ENCODE results near the gene MAS1L. TPM values are rescaled to one million over a fixed set of nuclear protein-coding genes. Genes with fewer than 3 reads are reported as not detected.

Gene MAS1L
- total and polyA plus RNA-seq, 2 donors from 2014 or later, result not detected

DNA sequence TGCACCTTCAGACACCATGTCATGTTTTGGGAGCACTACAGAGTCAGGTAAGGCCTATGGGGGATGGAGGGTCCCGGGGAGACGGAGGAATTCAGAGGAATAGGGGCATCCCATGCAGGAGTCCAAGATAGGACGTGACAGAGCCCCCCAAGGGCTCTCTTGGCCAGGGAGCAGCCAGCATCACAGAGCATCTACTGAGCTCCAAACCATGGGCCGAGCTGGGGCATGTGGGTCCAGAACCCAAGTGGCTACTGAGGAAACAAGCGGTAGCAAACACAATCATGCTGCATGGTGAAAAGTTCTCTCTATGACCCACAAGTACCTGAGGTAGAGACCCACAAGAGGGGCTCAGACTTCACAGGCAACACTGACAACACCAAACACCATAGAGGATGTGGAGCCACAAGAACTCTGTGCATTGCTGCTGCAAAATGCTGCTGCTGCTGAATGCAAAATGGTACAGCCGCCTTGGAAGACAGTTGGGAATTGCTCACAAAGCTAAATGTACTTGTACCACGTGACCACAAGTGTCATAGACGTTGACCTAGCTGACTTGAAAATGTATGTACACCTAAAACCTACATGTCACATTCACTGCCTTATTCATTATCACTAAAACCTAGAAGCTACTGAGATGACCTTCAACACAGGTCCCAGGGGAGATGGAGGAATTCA lies 33.4 kb upstream of the MAS1L start:
- intact Hi-C loops (cut with DNase I), result no loop called here
- no peak for FAIRE-seq

DNA sequence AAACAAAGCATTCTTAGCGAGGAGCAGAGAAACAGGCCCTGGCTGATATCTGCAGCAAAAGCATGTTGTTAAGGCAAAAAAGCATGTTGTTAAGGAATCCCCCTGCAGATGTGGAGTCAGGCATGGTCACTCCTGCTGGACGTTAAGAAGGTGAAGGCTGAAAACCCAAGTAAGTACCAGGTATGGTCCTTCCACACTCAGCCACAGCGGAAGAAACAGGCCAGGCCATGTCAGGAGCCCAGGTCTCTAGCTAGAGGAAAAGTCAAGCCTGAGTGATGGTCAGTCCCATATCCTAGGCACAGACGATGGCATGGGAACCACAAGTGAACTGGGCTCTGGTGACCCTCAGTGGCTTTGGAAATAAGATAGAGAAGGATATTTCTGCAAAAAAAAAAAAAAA lies 32.5 kb upstream of the MAS1L start:
- no peak for FAIRE-seq
- intact Hi-C loops (cut with DNase I), result no loop called here

More for the DNA sequence above, 33.4 kb upstream of the MAS1L start:
- no peak overlapping the region for H3K27ac ChIP-seq (ENCODE audit: low read depth in 2 of 2, low read length in 2 of 2)
- H3K4me3 ChIP-seq (ENCODE audit: low read length in 3 of 3), result no peak overlapping the region
- no peaks in the 10 kb centered on the region for H3K4me1 ChIP-seq (ENCODE audit: control insufficient read depth in 2 of 3, insufficient read depth in 2 of 3, low read depth in 1 of 3, low read length in 3 of 3)
- no peaks in the 10 kb centered on the region for H3K27me3 ChIP-seq (ENCODE audit: control insufficient read depth, insufficient read depth, low read length)
- H3K9ac ChIP-seq (ENCODE audit: low read length in 3 of 3), result no peak overlapping the region
- no peaks in the 10 kb centered on the region for H3K9me3 ChIP-seq (ENCODE audit: control insufficient read depth in 2 of 3, insufficient read depth in 1 of 3, low read length in 3 of 3)
- no peaks in the 10 kb centered on the region for H3K36me3 ChIP-seq (ENCODE audit: control insufficient read depth in 2 of 3, insufficient read depth in 3 of 3, low read length in 3 of 3)
- DNase-seq, result no peak
- TF ChIP-seq, protein P1, sequence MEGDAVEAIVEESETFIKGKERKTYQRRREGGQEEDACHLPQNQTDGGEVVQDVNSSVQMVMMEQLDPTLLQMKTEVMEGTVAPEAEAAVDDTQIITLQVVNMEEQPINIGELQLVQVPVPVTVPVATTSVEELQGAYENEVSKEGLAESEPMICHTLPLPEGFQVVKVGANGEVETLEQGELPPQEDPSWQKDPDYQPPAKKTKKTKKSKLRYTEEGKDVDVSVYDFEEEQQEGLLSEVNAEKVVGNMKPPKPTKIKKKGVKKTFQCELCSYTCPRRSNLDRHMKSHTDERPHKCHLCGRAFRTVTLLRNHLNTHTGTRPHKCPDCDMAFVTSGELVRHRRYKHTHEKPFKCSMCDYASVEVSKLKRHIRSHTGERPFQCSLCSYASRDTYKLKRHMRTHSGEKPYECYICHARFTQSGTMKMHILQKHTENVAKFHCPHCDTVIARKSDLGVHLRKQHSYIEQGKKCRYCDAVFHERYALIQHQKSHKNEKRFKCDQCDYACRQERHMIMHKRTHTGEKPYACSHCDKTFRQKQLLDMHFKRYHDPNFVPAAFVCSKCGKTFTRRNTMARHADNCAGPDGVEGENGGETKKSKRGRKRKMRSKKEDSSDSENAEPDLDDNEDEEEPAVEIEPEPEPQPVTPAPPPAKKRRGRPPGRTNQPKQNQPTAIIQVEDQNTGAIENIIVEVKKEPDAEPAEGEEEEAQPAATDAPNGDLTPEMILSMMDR (IDR thresholded peaks at IDR 0.05; ENCODE audit: borderline replicate concordance, extremely low read depth, insufficient read depth), result no peak

DNA sequence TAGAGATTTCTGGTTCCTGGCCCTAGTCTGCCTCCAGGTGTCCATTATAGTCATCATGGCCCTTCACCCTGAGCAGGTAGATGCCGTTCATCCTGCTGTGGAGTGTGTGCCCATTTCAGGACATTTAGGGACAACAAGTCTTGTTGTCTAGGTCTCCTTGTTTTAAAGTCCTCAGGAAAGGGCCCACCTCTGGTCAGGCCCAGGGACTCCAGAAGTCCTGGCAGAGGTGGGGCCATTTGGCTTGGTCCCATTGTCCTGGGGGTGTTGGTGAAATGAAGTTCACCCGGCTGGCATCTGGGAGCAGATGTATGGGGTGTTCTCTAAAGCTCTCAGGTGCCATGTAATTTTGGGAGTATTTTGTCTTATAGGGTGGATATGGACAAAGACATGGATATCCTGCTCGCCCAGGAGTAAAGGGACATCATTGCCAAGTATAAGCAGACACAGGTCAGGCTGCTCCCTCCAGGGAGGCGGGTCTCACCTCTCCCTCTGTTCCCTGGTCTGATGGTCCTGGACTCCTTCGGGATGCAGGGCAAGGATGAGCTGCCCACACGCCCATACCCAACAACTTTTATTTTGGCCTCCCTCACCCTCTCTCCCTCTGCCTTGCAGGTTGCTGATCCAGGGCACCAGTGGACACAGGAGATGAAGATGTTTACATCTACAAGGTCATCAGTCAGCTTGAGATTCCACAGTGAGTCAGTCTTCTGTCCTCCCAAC lies 31.7 kb upstream of the MAS1L start:
- Histone ChIP-seq H3K27ac (ENCODE audit: low read depth in 2 of 2, low read length in 2 of 2) (no peak overlapping the region), H3K27me3 (ENCODE audit: control insufficient read depth, insufficient read depth, low read length) (no peaks in the 10 kb centered on the region), H3K36me3 (ENCODE audit: control insufficient read depth in 2 of 3, insufficient read depth in 3 of 3, low read length in 3 of 3) (no peaks in the 10 kb centered on the region), H3K4me3 (ENCODE audit: low read length in 3 of 3) (no peak overlapping the region), H3K4me1 (ENCODE audit: control insufficient read depth in 2 of 3, insufficient read depth in 2 of 3, low read depth in 1 of 3, low read length in 3 of 3) (no peaks in the 10 kb centered on the region), H3K9me3 (ENCODE audit: control insufficient read depth in 2 of 3, insufficient read depth in 1 of 3, low read length in 3 of 3) (no peaks in the 10 kb centered on the region), H3K9ac (ENCODE audit: low read length in 3 of 3) (no peak overlapping the region)
- intact Hi-C loops (cut with DNase I), result no loop called here
- FAIRE-seq (no peak), DNase-seq (no peak)
- TF ChIP-seq, protein P1 (IDR thresholded peaks at IDR 0.05; ENCODE audit: borderline replicate concordance, extremely low read depth, insufficient read depth), result no peak

More for the DNA sequence above, 32.5 kb upstream of the MAS1L start:
- Histone ChIP-seq H3K27ac (ENCODE audit: low read depth in 2 of 2, low read length in 2 of 2) (no peak overlapping the region), H3K4me3 (ENCODE audit: low read length in 3 of 3) (no peak overlapping the region), H3K9ac (ENCODE audit: low read length in 3 of 3) (no peak overlapping the region), H3K27me3 (ENCODE audit: control insufficient read depth, insufficient read depth, low read length) (no peaks in the 10 kb centered on the region), H3K4me1 (ENCODE audit: control insufficient read depth in 2 of 3, insufficient read depth in 2 of 3, low read depth in 1 of 3, low read length in 3 of 3) (no peaks in the 10 kb centered on the region), H3K9me3 (ENCODE audit: control insufficient read depth in 2 of 3, insufficient read depth in 1 of 3, low read length in 3 of 3) (no peaks in the 10 kb centered on the region), H3K36me3 (ENCODE audit: control insufficient read depth in 2 of 3, insufficient read depth in 3 of 3, low read length in 3 of 3) (no peaks in the 10 kb centered on the region)
- TF ChIP-seq, protein P1 (IDR thresholded peaks at IDR 0.05; ENCODE audit: borderline replicate concordance, extremely low read depth, insufficient read depth), result no peak
- DNase-seq, result no peak

Measured in kidney (tissue), 14 donors.